ENCODE measurements around the gene LHCGR.

GRCh38 chr2:48760826-48761225, 5.3 kb upstream of the LHCGR start:
- TF ChIP-seq POLR2A (IDR thresholded peaks at IDR 0.05) = no peak
- no peak for TF ChIP-seq CTCF (IDR thresholded peaks at IDR 0.05)

All from stomach (tissue), 4 donors.